22Rv1 (cell line): ENCODE results near the gene AFDN.

Source experiments
- H3K27ac ChIP-seq: fragments of 450-650 bp; 2 replicates; pipeline ENCODE4 v1.5.1; 2017
- CTCF ChIP-seq: fragments of 450-650 bp; IDR thresholded peaks from 2 replicates; pipeline ENCODE4 v1.5.1; 2017; ENCODE audit warnings: mild to moderate bottlenecking
- ZFX ChIP-seq: fragments of 450-650 bp; IDR thresholded peaks from 2 replicates; pipeline ENCODE4 v1.6.1; 2017; ENCODE audit warnings: antibody characterized with exemption, borderline replicate concordance

AFDN gene

GRCh38 chr6:167807756-167808155 lies 19.0 kb upstream of the AFDN start:
- TF ChIP-seq ZFX, result no peak
- TF ChIP-seq CTCF, result no peak
- H3K27ac ChIP-seq, result no peak overlapping the region

GRCh38 chr6:167811040-167811439 lies 15.7 kb upstream of the AFDN start:
- no peak for TF ChIP-seq CTCF
- no peak for TF ChIP-seq ZFX
- no peak overlapping the region for H3K27ac ChIP-seq

GRCh38 chr6:167811442-167812087 lies 15.1 kb upstream of the AFDN start:
- no peak for TF ChIP-seq ZFX
- no peak for TF ChIP-seq CTCF
- no peak overlapping the region for H3K27ac ChIP-seq

GRCh38 chr6:167812088-167812487 lies 14.6 kb upstream of the AFDN start:
- TF ChIP-seq CTCF (no peak), ZFX (no peak)
- H3K27ac ChIP-seq, result no peak overlapping the region

- peak overlapping the region; percentile 33; the same call in 1 of the 2 replicates for H3K27ac ChIP-seq
- TF ChIP-seq ZFX, result no peak
- TF ChIP-seq CTCF, result no peak
Measured at GRCh38 chr6:167815296-167815980, 11.3 kb upstream of the AFDN start.

GRCh38 chr6:167817016-167817415 lies 9.7 kb upstream of the AFDN start:
- no peak overlapping the region for H3K27ac ChIP-seq
- TF ChIP-seq CTCF (no peak), ZFX (no peak)

GRCh38 chr6:167817729-167818128 lies 9.0 kb upstream of the AFDN start:
- no peak for TF ChIP-seq ZFX
- TF ChIP-seq CTCF, result no peak
- no peak overlapping the region for H3K27ac ChIP-seq
